GM21576 (cell line): ENCODE measurements around the gene RGS4.
"Not testable (repeated sequence)": the region's sequence is repeated elsewhere in the genome, so short reads cannot be mapped to it uniquely, and the experiment has no call there.

Experiments
- ATAC-seq: cut with Tn5 transposase; IDR thresholded peaks from one replicate; pipeline ENCODE4 v1.9.1; 2021; ENCODE audit warnings: mild to moderate bottlenecking, moderate library complexity; ENCODE audit not compliant: unreplicated experiment

The RGS4 gene

DNA sequence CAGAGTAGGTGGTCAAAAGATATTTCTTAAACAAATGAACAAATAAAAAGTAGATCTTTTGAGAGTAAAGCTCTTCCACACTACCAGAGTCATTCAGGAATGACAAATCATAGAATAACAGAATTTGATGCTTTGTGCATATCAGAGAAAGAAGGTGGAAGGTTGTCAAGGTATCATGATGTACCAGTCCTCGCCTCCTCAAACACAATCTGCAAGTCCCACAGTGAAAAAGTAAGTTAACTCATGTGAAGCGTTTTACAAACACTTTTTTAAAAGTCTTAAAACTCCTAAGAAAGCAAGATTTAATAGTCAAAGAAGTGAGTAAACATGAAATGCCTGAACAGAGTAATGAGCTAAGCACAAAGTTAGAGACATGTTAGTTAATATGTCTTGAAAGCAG, 2.5 kb upstream of the RGS4 start:
- ATAC-seq = no peak

DNA sequence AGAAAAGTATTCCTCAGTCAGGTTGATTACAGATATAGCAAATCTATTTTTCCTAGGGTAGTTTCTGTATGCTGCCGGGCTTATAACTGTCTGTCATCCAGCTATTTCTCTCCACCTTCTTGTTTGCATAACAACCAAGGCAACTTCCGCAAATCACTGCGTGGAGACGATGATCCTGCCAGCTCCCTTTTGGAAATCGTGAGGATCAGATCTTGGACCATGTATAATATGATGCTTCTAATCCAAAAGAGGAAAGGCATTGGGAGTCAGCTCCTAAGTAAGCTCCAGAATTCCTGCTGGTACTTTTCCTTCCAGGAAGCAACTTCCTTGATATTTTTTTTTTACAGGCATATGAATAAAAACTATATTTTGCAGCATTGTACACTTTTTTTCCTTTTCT, 445 bp upstream of the RGS4 start:
- no peak for ATAC-seq

DNA sequence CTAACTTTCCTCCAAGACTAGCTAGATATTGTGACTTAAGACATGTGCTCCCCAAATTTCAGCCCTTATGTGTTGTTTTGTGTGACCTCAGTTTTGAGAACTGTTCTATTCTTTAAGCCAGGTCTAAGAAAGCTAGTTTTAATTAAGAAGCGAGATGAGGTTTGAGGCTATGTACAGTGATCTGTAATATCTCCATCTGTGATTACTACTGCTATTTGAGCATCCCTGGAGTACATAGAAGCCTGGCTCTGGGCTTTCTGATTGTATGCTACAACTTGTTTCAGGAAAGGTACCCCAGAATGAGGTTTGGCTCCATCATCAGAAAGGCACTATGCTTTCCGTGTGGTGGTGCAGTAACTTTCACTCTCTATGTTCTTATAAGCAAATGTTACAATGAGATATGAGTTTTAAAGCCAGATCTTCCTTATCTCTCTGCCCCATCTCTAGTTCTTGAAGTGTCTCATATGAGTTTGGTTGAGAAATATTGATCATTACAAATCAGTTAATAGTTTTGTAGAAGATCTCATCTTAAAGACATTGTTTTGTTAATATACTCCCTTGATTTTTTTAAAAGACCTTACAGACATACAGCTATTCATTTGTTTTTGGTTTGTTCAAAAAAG, 605 bp downstream of the RGS4 start:
- ATAC-seq = no peak

DNA sequence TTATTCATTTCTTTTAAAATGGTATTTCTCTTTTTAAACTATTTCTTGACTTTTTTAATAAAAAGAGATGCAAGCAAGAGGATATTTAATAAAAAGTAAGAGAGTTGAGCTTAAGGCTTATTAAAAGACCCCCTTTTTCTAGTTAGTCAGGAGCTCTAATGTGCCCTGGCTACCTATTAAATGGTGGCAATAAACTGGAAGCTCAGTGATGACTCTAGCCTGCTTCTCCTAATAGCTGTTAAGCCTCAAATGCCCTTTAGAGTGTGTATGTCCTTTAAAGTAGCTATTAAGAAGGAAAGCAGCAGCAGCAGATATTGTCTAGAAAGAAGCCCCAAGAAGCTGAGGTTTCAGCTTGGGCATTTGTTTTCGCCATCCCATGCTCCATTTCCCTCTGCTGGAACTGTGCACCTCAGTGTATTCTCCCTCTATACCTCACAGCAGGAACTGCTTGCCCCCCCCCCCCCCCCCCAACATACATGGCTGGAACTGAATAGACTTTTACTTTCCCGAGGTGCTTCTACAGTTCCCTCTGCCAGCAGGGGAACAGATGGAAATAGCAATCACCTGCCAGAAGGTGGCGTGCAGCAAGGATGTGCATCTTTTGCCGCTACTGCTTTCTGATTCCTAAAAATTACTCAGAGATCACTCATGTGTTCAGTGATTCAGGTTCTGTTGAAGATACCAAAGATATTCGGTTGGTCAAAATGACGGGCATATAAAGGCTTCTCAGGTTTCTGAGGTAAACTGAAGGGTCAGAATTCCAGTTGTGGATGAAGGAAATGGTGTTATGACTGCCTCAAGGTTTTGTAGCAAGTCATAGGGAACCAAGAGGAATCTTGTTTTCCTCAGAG, 2.5 kb downstream of the RGS4 start:
- peak; percentile 69 for ATAC-seq

DNA sequence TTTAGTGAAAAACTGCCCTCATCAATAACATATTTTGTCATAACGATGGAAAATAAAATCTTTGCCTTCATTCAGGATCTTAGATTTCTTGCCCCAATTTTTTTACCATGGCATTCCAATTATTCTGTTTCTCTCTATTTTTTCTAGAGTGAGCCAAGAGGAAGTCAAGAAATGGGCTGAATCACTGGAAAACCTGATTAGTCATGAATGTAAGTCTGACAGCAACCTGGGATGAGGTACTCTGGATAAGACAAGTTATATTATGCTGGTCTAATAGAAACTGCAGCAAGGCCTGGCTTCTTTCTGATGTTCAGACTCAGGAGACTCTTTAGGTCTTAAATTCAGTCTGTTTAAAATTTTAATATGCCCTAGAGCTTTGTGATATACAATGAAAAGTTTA, 3.5 kb downstream of the RGS4 start:
- no peak for ATAC-seq

DNA sequence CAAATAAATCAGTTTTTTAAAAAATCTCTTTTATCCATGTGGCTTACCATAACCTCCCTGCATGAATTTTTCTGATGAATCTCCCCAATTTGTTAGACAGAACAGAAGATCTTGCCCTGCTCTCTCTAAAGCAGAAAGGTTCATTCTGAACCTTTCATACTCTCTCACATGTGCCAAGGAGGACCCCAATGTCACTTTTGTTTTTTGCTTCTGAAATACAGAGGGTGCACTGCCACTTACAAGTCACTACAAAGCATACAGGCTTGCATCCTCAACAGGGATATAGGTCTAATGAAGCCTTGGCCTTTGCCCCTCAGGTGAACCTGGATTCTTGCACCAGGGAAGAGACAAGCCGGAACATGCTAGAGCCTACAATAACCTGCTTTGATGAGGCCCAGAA, 4.8 kb downstream of the RGS4 start:
- no peak for ATAC-seq

DNA sequence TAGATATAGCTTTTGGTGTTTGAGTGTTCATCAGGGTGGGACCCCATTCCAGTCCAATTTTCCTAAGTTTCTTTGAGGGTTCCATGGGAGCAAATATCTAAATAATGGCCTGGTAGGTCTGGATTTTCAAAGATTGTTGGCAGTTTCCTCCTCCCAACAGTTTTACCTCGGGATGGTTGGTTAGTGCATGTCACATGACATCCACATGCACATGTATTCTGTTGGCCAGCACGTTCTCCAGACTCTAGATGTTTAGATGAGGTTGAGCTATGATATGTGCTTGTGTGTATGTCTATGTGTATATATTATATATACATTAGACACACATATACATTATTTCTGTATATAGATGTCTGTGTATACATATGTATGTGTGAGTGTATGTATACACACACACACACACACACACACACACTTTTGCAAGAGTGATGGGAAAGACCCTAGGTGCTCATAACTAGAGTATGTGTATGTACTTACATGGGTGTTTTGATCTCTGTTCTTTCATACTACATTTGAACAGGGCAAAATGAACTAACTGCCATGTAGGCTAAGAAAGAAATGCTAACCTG, 5.6 kb downstream of the RGS4 start:
- no peak for ATAC-seq

DNA sequence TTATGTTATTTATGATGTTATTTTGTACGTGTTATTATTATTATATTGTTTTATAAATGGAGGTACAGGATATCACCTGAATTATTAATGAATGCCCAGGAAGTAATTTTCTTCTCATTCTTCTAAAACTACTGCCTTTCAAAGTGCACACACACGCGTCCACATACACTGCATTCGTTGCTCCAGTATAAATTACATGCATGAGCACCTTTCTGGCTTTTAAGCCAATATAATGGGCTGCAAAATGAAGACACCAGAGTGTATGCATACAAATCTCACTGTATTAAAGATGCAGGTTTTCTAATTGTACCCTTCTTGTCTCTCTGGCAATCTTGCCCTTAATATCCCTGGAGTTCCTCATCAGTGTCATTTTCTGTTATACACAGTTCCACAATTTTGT, 6.9 kb downstream of the RGS4 start:
- no peak for ATAC-seq

DNA sequence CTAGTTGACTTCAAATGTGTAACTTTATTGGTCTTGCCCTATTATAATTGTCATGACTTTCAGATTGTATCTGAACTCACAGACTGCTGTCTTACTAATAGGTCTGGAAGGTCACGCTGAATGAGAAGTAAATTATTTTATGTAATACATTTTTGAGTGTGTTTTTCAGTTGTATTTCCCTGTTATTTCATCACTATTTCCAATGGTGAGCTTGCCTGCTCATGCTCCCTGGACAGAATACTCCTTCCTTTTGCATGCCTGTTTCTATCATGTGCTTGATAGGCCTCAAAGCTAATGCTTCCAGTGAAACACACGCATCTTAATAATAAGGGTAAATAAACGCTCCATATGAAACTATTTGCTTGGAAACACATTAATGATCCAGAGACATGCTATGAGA, 7.3 kb downstream of the RGS4 start:
- no peak for ATAC-seq

DNA sequence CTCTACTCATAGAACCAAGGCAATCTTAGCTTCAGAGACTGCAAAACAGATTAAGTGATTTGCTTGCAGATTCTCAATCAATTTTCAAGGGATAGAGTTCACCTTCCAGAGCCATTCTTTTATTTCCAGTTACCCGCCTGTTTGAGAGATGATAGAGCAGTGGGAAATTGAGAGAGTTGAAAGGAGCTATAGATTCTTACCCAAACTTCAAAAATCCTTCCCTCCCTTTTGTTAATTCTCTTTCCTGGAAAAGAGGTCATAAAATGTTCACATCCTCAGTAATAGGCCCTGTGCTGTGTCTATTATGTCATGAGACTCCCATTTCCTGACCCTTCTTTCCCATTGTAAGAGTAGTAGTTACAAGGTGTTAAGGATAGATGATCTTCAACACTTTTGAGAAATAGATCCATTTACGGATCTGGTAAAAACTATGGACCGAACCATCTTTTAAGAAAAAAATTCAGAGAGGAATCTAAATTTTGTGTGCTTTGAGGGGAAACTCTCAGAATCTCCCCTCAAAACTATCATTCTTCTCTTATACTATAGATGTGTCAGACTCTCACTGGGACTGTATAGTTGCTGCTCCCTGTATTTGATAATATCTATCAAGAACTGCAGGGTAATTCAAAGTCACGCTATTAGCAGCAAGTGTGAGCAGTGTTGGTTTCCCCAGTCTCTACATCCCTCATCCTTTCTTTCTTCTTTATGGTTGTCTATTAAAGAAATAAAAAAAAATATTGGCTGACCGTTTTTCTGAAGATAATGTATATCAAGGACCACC, 8.0 kb downstream of the RGS4 start:
- ATAC-seq = no peak

DNA sequence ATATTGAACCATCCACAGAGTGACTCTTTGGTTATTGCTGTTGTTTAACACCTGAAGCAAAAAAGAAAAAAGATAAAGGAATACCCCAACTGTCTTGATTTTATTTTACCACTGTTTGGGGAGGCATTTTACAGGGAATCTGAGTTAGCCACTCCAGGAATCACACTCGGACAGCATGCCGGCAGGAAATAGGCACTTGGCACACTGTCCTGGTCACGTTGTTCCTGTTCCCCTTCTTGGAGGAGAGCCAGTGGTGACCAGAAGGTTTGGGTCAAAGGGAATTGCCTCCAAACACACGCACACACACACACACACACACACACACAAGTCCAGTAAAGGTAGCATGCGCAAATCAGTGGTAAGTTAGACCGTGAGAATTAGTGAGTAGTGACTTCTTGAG, 13.8 kb downstream of the RGS4 start:
- ATAC-seq = no peak

DNA sequence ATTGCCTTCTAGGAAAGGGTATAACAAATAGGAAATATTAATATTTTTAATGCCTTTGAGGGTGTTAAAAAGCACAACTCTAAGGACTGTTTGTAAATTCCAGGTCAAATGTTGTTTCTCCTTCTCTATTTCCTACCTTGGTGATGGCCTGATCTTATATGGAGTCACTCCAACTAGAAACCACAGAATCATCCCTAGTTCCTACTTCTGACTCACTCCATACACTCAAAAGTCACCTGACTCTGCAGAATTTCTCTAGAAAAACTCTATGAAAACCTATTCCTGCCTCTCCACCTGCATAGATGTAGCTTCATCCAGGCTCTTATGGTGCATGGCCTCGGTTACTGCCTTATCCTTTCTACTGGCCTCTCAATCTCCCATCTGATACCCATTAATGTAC, 14.5 kb downstream of the RGS4 start:
- ATAC-seq = no peak

DNA sequence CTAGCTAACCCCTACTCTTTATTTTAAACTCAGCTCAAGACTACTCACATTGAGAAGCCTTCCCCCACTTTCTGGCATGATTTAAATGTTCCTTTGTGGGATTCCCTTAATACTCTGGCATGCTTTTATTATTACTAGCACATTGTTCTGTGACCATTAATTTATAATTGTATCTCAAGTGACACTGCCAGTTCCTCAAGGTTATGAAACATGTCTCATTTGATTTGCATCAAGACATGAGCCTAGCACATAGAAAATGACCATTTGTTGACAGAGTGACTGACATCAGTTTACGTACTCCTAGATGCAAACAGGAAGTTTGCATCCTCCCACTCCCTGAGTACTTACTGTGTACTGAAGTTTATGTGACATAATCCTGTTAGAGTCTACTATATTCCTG, 15.2 kb downstream of the RGS4 start:
- no peak for ATAC-seq

DNA sequence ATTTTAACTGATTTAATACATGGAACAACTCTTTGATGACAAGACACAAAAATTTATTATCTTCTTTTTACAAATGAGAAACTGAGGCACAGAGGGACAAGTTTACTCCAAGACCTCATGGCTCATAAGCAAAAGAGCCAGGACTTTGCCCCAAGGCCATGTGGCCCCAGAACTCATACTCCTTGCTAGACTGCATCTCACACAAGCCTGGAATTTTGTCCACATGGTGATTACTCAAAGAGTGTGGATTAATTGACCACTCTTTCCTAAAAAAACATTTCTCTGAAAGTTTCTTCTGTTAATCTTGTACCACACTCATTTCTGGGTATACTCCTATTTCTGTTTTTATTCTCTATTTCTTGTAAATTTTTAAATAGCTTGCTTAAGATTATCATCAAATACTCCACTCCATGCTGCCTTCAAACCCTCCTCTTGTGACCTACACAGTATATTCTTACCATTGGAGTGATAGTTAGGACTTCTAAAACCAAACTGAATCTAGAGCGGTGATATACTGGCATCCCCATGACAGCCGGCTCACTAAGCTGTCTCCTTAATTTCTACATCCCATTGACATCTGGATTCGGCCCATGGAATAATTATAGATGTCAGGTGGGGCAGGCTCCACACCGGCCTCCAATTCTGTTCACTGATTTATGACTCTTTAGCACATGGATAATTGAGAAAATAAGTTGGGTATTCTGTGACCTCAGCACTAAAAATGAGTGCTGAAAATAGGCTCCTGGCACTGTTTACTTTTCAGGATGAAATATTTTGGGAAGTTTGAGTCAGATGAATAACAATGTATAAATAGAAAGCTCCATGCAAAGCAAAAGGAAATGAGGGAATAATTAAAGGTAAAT, 16.1 kb downstream of the RGS4 start:
- ATAC-seq = no peak

DNA sequence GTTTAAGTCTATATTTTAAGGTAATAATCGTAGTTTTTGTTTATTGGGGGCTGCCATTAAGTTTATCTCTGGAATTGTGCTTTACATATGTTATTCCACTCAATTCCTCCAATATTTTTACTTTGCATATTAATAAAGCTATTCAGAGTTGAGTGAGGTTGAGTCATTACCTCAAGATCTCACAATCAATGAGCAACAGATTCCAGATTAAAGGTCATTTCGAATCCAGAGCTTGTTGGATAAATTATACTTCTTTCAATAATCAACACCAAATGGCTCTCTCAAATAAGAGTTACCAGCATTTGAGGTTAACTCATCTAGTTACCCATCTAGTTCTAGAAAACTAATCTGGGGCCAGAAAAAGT, 16.7 kb downstream of the RGS4 start:
- no peak for ATAC-seq

DNA sequence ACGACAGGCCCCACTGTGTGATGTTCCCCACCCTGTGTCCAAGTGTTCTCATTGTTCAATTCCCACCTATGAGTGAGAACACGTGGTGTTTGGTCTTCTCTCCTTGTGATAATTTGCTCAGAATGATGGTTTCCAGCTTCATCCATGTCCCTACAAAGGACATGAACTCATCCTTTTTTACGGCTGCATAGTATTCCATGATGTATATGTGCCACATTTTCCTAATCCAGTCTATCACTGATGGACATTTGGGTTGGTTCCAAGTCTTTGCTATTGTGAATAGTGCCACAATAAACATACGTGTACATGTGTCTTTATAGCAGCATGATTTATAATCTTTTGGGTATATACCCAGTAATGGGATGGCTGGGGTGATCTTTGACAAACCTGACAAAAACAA, 20.0 kb downstream of the RGS4 start:
- ATAC-seq = not testable (repeated sequence)

DNA sequence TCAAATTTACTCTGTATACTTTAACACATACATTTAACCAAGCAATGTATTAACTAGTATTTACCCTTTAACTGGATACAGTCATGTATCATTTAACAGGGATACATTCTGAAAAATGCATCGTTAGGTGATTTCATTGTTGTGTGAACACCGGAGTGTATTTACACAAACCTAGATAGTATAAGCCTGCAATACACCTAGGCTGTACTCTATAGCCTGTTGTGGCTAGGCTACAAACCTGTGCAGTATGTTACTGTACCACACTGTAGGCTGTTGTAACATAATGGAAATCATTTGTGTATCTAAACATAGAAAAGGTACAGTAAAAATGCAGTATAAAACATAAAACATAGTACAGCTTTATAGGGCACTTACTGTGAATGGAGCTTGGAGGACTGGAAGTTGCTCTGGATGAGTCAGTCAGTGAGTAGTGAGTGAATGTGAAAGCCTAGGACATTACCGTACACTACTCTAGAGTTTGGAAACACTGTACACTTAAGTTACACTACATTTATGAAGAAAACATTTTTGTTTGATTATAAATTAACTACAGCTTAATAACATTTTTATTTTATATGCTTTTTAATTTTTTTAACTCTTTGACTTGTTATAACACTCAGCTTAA, 21.3 kb downstream of the RGS4 start:
- ATAC-seq = no peak

DNA sequence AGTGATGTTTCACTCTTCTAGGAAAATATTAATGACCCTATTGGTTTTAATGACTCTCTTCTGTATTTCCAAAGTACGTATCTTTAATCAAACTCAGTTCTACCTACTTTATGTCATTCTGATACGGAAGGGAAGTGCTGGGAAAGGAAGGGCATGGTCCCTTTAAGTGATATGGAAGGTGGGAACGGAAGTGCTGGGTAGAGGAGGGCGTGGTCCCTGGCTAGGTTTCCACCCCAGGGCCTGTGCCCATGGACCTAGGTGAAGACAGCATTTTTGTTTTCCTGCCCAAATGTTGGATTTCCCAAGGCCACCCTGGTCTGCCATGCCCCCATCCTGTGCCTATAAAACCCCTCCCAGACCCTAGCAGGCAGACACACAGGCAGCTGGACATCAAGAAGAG, 24.0 kb downstream of the RGS4 start:
- no peak for ATAC-seq

DNA sequence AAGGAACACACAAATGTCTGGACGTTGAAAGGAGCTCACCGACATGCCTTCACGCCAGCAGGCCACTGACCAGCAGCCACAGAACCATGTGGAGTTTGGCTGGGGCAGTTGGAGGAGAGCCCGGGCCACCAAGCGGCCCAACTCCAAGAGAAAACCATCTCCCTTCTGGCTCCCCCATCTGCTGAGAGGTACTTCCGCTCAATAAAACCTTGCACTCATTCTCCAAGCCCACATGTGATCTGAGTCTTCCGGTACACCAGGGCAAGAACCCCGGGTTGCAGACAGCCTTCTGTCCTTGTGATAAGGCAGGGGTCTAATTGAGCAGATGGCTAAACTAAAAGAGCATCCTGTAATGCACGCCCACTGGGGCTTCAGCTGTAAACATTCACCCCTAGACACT, 24.4 kb downstream of the RGS4 start:
- no peak for ATAC-seq

DNA sequence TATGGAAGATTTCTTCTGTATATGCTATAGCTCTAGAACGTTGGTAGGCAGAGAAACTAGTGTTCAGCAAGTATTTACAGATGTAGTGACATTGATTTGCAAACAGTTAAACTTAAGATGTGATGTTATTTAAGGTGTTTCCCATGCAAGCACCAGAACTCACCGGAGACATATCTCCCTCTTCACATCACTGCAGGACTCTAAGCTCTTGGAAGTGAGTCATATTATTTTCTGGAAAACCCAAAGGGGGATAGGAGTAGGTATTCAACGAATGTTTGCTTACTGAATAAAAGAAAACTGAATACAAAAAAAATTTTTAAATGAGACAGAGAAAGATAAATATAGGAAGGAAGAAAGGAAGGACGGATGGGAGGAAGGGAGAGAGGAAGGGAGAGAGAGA, 25.0 kb downstream of the RGS4 start:
- ATAC-seq = no peak
